IMR-90 (cell line): ENCODE results near the gene ITPKB. TPM values are rescaled to one million over a fixed set of nuclear protein-coding genes. Genes with fewer than 3 reads are reported as not detected.

Experiments used
- ATAC-seq: fragments of 200-7000 bp; cut with Tn5 transposase; 2 replicates; pipeline ENCODE4 v1.9.1; 2020; ENCODE audit warnings: low read depth, mild to moderate bottlenecking, moderate library complexity
- BruUV-seq: library from RNA; stranded (reverse); fragments of 400-500 nt; replicated peaks from 2 replicates; lab custom pipeline; 2021; lab: Mats Ljungman, UMichigan
- CTCF ChIA-PET: fragments of 300-600 bp; formaldehyde crosslinking; extraction: SDS; loops from one replicate; lab custom pipeline; 2021; ENCODE audit warnings: antibody characterized with exemption; lab: Yijun Ruan, JAX
- POLR2A ChIA-PET: fragments of 300-600 bp; sonication (Branson Sonifier 250); formaldehyde crosslinking; loops from one replicate; lab custom pipeline; 2022; ENCODE audit warnings: antibody characterized with exemption; ENCODE audit not compliant: unreplicated experiment; lab: Charles Lee
- DNase-seq: peaks from one replicate; pipeline ENCODE4 v3.0.0; 2013
- H2AFZ ChIP-seq: replicated peaks from 2 replicates; pipeline ENCODE3; 2013; ENCODE audit warnings: low read length, mild to moderate bottlenecking; ENCODE audit not compliant: poor library complexity
- H2AK5ac ChIP-seq: 2 replicates; pipeline ENCODE4 v1.6.1; 2013; ENCODE audit warnings: low read depth, low read length, inconsistent platforms
- H2AK9ac ChIP-seq: replicated peaks from 2 replicates; pipeline ENCODE3; 2013; ENCODE audit warnings: mild to moderate bottlenecking, low read depth, low read length, moderate library complexity; ENCODE audit not compliant: poor library complexity
- H2BK120ac ChIP-seq: 2 replicates; pipeline ENCODE4 v1.6.1; 2013; ENCODE audit warnings: low read depth, low read length, inconsistent platforms
- H2BK15ac ChIP-seq: 3 replicates; pipeline ENCODE4 v1.6.1; 2013; ENCODE audit warnings: low read depth, low read length, inconsistent platforms
- H2BK20ac ChIP-seq: 2 replicates; pipeline ENCODE4 v1.6.1; 2013; ENCODE audit warnings: low read depth, mild to moderate bottlenecking, inconsistent platforms, low read length, moderate library complexity
- H2BK5ac ChIP-seq: 2 replicates; pipeline ENCODE4 v1.6.1; 2013; ENCODE audit warnings: mild to moderate bottlenecking, low read depth, low read length, inconsistent platforms; ENCODE audit not compliant: poor library complexity, severe bottlenecking
- H3K14ac ChIP-seq: replicated peaks from 2 replicates; pipeline ENCODE4 v1.6.1; 2013; ENCODE audit warnings: low read depth, low read length, inconsistent platforms
- H3K18ac ChIP-seq: 2 replicates; pipeline ENCODE4 v1.6.1; 2013; ENCODE audit warnings: low read depth, low read length, control low read depth
- H3K23ac ChIP-seq: 2 replicates; pipeline ENCODE4 v1.6.1; 2013; ENCODE audit warnings: low read depth, low read length, inconsistent platforms
- H3K27ac ChIP-seq: 2 replicates; pipeline ENCODE4 v1.5.1; 2013; ENCODE audit warnings: mild to moderate bottlenecking, control low read depth, low read length; ENCODE audit not compliant: insufficient read depth
- H3K27me3 ChIP-seq: 2 replicates; pipeline ENCODE4 v1.6.1; 2013; ENCODE audit warnings: low read length; ENCODE audit not compliant: control insufficient read depth, insufficient read depth
- H3K36me3 ChIP-seq: 2 replicates; pipeline ENCODE4 v1.6.1; 2013; ENCODE audit warnings: low read length, mixed read lengths; ENCODE audit not compliant: control insufficient read depth, insufficient read depth
- H3K4ac ChIP-seq: 2 replicates; pipeline ENCODE4 v1.6.1; 2013; ENCODE audit warnings: low read depth, low read length, inconsistent platforms
- H3K4me1 ChIP-seq: 2 replicates; pipeline ENCODE4 v1.6.1; 2013; ENCODE audit warnings: low read length, mixed read lengths; ENCODE audit not compliant: control insufficient read depth, insufficient read depth
- H3K4me2 ChIP-seq: 2 replicates; pipeline ENCODE4 v1.6.1; 2013; ENCODE audit warnings: low read depth, mild to moderate bottlenecking, control low read depth, low read length, moderate library complexity
- H3K4me3 ChIP-seq: 2 replicates; pipeline ENCODE4 v1.5.1; 2013; ENCODE audit warnings: low read depth, mild to moderate bottlenecking, control low read depth, low read length, moderate library complexity; ENCODE audit not compliant: insufficient read depth
- H3K56ac ChIP-seq: 2 replicates; pipeline ENCODE4 v1.6.1; 2013; ENCODE audit warnings: low read length, inconsistent platforms; ENCODE audit not compliant: insufficient read depth; ENCODE audit errors: extremely low read depth
- H3K79me1 ChIP-seq, 2 experiments: 2 replicates each; pipeline ENCODE4 v1.6.1; 2013; ENCODE audit warnings: low read length in 2 of 2, inconsistent platforms in 1 of 2, low read depth in 1 of 2
- H3K9ac ChIP-seq: 2 replicates; pipeline ENCODE4 v1.6.1; 2013; ENCODE audit warnings: low read depth, low read length, control low read depth
- H3K9me1 ChIP-seq: 2 replicates; pipeline ENCODE4 v1.6.1; 2013; ENCODE audit warnings: low read length, inconsistent platforms; ENCODE audit not compliant: insufficient read depth
- H3K9me3 ChIP-seq: 2 replicates; pipeline ENCODE4 v1.6.1; 2013; ENCODE audit warnings: low read length; ENCODE audit not compliant: control insufficient read depth, insufficient read depth
- H4K20me1 ChIP-seq: 2 replicates; pipeline ENCODE4 v1.6.1; 2013; ENCODE audit warnings: low read length, inconsistent platforms; ENCODE audit not compliant: insufficient read depth
- H4K5ac ChIP-seq: 2 replicates; pipeline ENCODE4 v1.6.1; 2013; ENCODE audit warnings: mild to moderate bottlenecking, low read depth, low read length, control low read depth
- H4K8ac ChIP-seq, 2 experiments: 2 replicates each; pipeline ENCODE4 v1.6.1; 2013; ENCODE audit warnings: low read depth in 2 of 2, low read length in 2 of 2, control low read depth in 1 of 2, inconsistent platforms in 1 of 2
- H4K91ac ChIP-seq: 2 replicates; pipeline ENCODE4 v1.6.1; 2013; ENCODE audit warnings: low read depth, low read length, inconsistent platforms; ENCODE audit not compliant: insufficient read depth
- MAFK ChIP-seq: IDR thresholded peaks from 2 replicates; pipeline ENCODE4 v1.6.1; 2012; ENCODE audit warnings: low read depth, low read length, improper control_type of control experiment
- MAZ ChIP-seq: IDR thresholded peaks from 2 replicates; pipeline ENCODE4 v1.6.1; 2012; ENCODE audit warnings: low read depth, mild to moderate bottlenecking, low read length, improper control_type of control experiment, moderate library complexity, borderline replicate concordance
- NFE2L2 ChIP-seq: fragments of 150-350 bp; IDR thresholded peaks from 2 replicates; pipeline ENCODE4 v1.6.1; 2016; ENCODE audit warnings: low read depth, mild to moderate bottlenecking, low read length
- RAD21 ChIP-seq: IDR thresholded peaks from 2 replicates; pipeline ENCODE4 v1.6.1; 2012; ENCODE audit warnings: low read length, improper control_type of control experiment
- SMC3 ChIP-seq: fragments of 150-350 bp; IDR thresholded peaks from 2 replicates; pipeline ENCODE4 v1.6.1; 2016; ENCODE audit warnings: low read depth, mild to moderate bottlenecking, antibody characterized with exemption, low read length, moderate library complexity
- WGBS, 2 experiments: methylation state at CpG; one replicate each; pipeline versions ENCODE4 v1.1.5 to v1.1.7; 2013; ENCODE audit warnings: missing lambda C conversion rate in 2 of 2; ENCODE audit not compliant: insufficient read length in 1 of 2; ENCODE audit errors: extremely low coverage in 2 of 2; 5-methylcytosine and 5-hydroxymethylcytosine counted together
- dilution Hi-C: fragments of 300-500 bp; cut with HindIII; formaldehyde crosslinking; loops from one replicate; pipeline ENCODE4 v1.14.3; 2018; ENCODE audit warnings: low sequenced_read_pairs; ENCODE audit not compliant: unreplicated experiment
- in situ Hi-C: fragments of 300-500 bp; cut with MboI; formaldehyde crosslinking; loops from 3 replicates; pipeline ENCODE4 v1.14.3; 2019; ENCODE audit warnings: low sequenced_read_pairs, inconsistent platforms, mixed read lengths
- intact Hi-C: fragments of 100-400 bp; cut with micrococcal nuclease; formaldehyde crosslinking; loops from 2 replicates; pipeline ENCODE4 v1.10.0; 2022
- polyA plus RNA-seq, 3 experiments: library from polyadenylated mRNA; depleted of rRNA; stranded (reverse); fragments of >200 nt; gene quantifications; 2 replicates each; pipeline ENCODE4 v1.2.3, GENCODE V29; 2012; ENCODE audit warnings: low replicate concordance in 1 of 3
- total RNA-seq: library from RNA; depleted of rRNA; stranded (reverse); fragments of >200 nt; gene quantifications from 2 replicates; pipeline ENCODE4 v1.2.3, GENCODE V29; 2012
- TF ChIP-seq, protein P1 (sequence below): fragments of 150-350 bp; IDR thresholded peaks from 2 replicates; pipeline ENCODE4 v1.6.1; 2017; ENCODE audit warnings: mild to moderate bottlenecking, antibody characterized with exemption, low read length, low read depth
- TF ChIP-seq, protein P2 (sequence below): fragments of 150-350 bp; IDR thresholded peaks from 2 replicates; pipeline ENCODE4 v1.6.1; 2016; ENCODE audit warnings: low read depth, mild to moderate bottlenecking, low read length, moderate library complexity, borderline replicate concordance

ITPKB gene
- total and polyA plus RNA-seq, 2 of the 4 experiments (the other 2 are of a cell fraction): 0.72 to 1.4 TPM

DNA sequence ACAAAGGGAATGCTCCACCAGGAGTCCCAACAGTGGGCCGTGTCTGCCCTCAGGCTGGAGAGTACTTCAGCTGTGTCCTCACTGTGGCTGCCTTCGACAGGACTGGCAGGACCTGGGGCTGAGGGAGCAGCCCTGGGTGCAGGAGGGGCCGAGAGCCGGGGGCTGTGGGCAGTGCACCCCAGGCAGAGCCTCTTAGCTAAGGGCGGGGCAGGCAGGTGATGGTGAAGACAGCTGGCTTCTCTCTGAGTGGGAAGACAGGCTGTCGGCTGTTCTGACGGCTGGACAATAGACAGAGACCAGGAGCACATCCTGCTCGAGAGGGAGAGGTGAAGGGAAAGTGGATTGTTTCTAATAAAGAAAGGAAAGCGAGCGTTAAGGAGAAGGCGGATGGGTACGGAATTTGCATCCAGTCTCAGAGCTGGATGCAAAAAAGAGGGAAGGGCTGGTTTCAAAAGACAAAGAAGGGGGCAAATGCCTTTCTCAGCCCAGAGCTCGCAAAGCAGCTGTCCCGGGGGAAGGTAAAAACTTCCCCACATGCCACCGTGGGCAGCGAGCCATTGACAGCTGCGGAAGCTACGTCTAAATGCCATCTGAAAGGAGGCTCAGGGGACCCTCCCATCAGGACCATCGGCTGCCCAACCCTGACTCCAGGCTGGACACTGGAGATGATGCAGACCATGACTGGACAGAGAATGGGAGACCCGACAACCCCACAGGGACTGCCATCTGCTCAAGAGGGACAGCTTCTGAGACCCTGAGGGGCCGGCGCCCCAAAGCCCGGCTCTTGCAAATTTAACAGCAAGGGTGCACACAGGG is 98.6 kb downstream of the ITPKB start:
- H2BK20ac ChIP-seq: no peak overlapping the region
- H2BK120ac ChIP-seq: no peak overlapping the region
- no peak for DNase-seq
- H4K8ac ChIP-seq: no peak overlapping the region
- CTCF ChIA-PET: interaction anchor here (0.6 kb wide), 1 partner anchor 63 kb away, joined by 3 read pairs; no protein-coding TSS in a partner anchor
- H2AK5ac ChIP-seq: no peak overlapping the region
- no peaks in the 10 kb centered on the region for H3K79me1 ChIP-seq
- BruUV-seq: no TSS peak
- H4K91ac ChIP-seq: no peak overlapping the region
- H2BK5ac ChIP-seq: no peak overlapping the region
- H3K23ac ChIP-seq: no peak overlapping the region
- no peak overlapping the region for H4K5ac ChIP-seq
- H4K20me1 ChIP-seq: no peaks in the 10 kb centered on the region
- H3K4ac ChIP-seq: no peak overlapping the region
- no peak overlapping the region; the same call in 2 of the 3 replicates for H2BK15ac ChIP-seq
- no peaks in the 10 kb centered on the region for H3K27me3 ChIP-seq
- no peak overlapping the region for H3K18ac ChIP-seq
- H3K9ac ChIP-seq: no peak overlapping the region
- 76% methylated on average over 14 of the region's 23 CpGs; no CpG with 5 or more reads in 1 of the 2 experiments for WGBS, 2 experiments
- intact Hi-C loops: no loop called here
- H3K14ac ChIP-seq: no peak overlapping the region
- no peaks in the 10 kb centered on the region for H3K9me3 ChIP-seq
- no peaks in the 10 kb centered on the region; the same call in 1 of the 2 replicates for H3K36me3 ChIP-seq
- peaks cover 3% of the 10 kb centered on the region; the same call in 1 of the 2 replicates for H3K9me1 ChIP-seq
- no peak overlapping the region for H3K4me3 ChIP-seq
- dilution Hi-C loops: no loop called here
- H2AFZ ChIP-seq: no peak overlapping the region
- TF ChIP-seq RAD21: no peak
- TF ChIP-seq, protein P1, sequence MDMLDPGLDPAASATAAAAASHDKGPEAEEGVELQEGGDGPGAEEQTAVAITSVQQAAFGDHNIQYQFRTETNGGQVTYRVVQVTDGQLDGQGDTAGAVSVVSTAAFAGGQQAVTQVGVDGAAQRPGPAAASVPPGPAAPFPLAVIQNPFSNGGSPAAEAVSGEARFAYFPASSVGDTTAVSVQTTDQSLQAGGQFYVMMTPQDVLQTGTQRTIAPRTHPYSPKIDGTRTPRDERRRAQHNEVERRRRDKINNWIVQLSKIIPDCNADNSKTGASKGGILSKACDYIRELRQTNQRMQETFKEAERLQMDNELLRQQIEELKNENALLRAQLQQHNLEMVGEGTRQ: no peak
- no peak for TF ChIP-seq NFE2L2
- TF ChIP-seq MAFK: no peak
- no peak for TF ChIP-seq MAZ
- TF ChIP-seq SMC3: no peak
- TF ChIP-seq, protein P2, sequence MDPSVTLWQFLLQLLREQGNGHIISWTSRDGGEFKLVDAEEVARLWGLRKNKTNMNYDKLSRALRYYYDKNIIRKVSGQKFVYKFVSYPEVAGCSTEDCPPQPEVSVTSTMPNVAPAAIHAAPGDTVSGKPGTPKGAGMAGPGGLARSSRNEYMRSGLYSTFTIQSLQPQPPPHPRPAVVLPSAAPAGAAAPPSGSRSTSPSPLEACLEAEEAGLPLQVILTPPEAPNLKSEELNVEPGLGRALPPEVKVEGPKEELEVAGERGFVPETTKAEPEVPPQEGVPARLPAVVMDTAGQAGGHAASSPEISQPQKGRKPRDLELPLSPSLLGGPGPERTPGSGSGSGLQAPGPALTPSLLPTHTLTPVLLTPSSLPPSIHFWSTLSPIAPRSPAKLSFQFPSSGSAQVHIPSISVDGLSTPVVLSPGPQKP: no peak
- POLR2A ChIA-PET: no interaction called here
- no peak overlapping the region for H2AK9ac ChIP-seq
- no peak overlapping the region for H3K56ac ChIP-seq
- no peak overlapping the region for H3K4me2 ChIP-seq
- H3K27ac ChIP-seq: no peak overlapping the region
- in situ Hi-C loops: no loop called here
- ATAC-seq: no peak
- peaks cover 15% of the 10 kb centered on the region for H3K4me1 ChIP-seq
